Astrocyte (in vitro differentiated cells and primary cell): Measurements from ENCODE around the gene SEMA4C. TPM values are rescaled to one million over a fixed set of nuclear protein-coding genes. Genes with fewer than 3 reads are reported as not detected.
A peak's percentile ranks its signal among the peaks of the same experiment; 100 is the strongest.

Source experiments
- DNase-seq: peaks from one replicate; pipeline ENCODE4 v3.0.0-alpha.2; 2010; ENCODE audit warnings: low read depth
- FAIRE-seq: peaks from 2 replicates; lab custom pipeline; 2011; peaks lifted over from hg19 to GRCh38; lab: Jason Lieb, UNC
- H2AFZ ChIP-seq: 2 replicates; pipeline ENCODE4 v1.6.0; 2012; ENCODE audit warnings: low read depth, low read length, inconsistent platforms
- H3K27ac ChIP-seq: 2 replicates; pipeline ENCODE4 v1.5.1; 2011; ENCODE audit warnings: low read depth, low read length, inconsistent platforms
- H3K27me3 ChIP-seq: 2 replicates; pipeline ENCODE4 v1.6.0; 2011; ENCODE audit warnings: low read length, inconsistent platforms; ENCODE audit not compliant: insufficient read depth
- H3K36me3 ChIP-seq: 2 replicates; pipeline ENCODE4 v1.5.1; 2011; ENCODE audit warnings: low read length, inconsistent platforms; ENCODE audit not compliant: insufficient read depth
- H3K4me1 ChIP-seq: 2 replicates; pipeline ENCODE4 v1.5.1; 2011; ENCODE audit warnings: low read length, inconsistent platforms; ENCODE audit not compliant: insufficient read depth
- H3K4me2 ChIP-seq: 2 replicates; pipeline ENCODE4 v1.6.0; 2012; ENCODE audit warnings: low read length, inconsistent platforms
- H3K4me3 ChIP-seq: 2 replicates; pipeline ENCODE4 v1.5.1; 2011; ENCODE audit warnings: low read depth, mild to moderate bottlenecking, low read length, inconsistent platforms; ENCODE audit not compliant: insufficient read depth
- H3K79me2 ChIP-seq: 2 replicates; pipeline ENCODE4 v1.6.0; 2012; ENCODE audit warnings: mild to moderate bottlenecking, low read length, inconsistent platforms; ENCODE audit not compliant: insufficient read depth
- H3K9ac ChIP-seq: 2 replicates; pipeline ENCODE4 v1.6.0; 2012; ENCODE audit warnings: mild to moderate bottlenecking, low read length, inconsistent platforms
- H3K9me3 ChIP-seq: 2 replicates; pipeline ENCODE4 v1.5.1; 2012; ENCODE audit warnings: low read depth, mild to moderate bottlenecking, low read length, inconsistent platforms; ENCODE audit not compliant: insufficient read depth
- H4K20me1 ChIP-seq: 2 replicates; pipeline ENCODE4 v1.6.0; 2012; ENCODE audit warnings: low read length, inconsistent platforms; ENCODE audit not compliant: insufficient read depth
- H3K27ac Mint-ChIP-seq: one replicate; pipeline ENCODE4 v1.8.0; 2021; ENCODE audit warnings: mild to moderate bottlenecking, mixed read lengths; ENCODE audit not compliant: unreplicated experiment
- H3K27me3 Mint-ChIP-seq: one replicate; pipeline ENCODE4 v1.8.0; 2021; ENCODE audit warnings: low read depth, mixed read lengths; ENCODE audit not compliant: unreplicated experiment
- H3K36me3 Mint-ChIP-seq: one replicate; pipeline ENCODE4 v1.8.0; 2021; ENCODE audit warnings: low read depth, mixed read lengths; ENCODE audit not compliant: unreplicated experiment
- H3K4me1 Mint-ChIP-seq: one replicate; pipeline ENCODE4 v1.8.0; 2021; ENCODE audit warnings: low read depth, mixed read lengths; ENCODE audit not compliant: unreplicated experiment
- H3K4me3 Mint-ChIP-seq: one replicate; pipeline ENCODE4 v1.8.0; 2021; ENCODE audit warnings: mild to moderate bottlenecking, moderate library complexity, mixed read lengths; ENCODE audit not compliant: unreplicated experiment
- H3K9me3 Mint-ChIP-seq: one replicate; pipeline ENCODE4 v1.8.0; 2021; ENCODE audit warnings: mild to moderate bottlenecking, mixed read lengths; ENCODE audit not compliant: unreplicated experiment
- EZH2 ChIP-seq: IDR thresholded peaks from 2 replicates; pipeline ENCODE4 v1.6.1; 2012; ENCODE audit warnings: mild to moderate bottlenecking, low read length, inconsistent platforms; ENCODE audit not compliant: insufficient read depth
- total RNA-seq: library from RNA; stranded (reverse); gene quantifications from 2 replicates; pipeline ENCODE4 v1.2.1, GENCODE V29; 2021
- TF ChIP-seq, protein P1 (sequence below): IDR thresholded peaks from 2 replicates; pipeline ENCODE4 v1.5.1; 2011; ENCODE audit warnings: low read depth, mild to moderate bottlenecking, inconsistent platforms, low read length, moderate library complexity; ENCODE audit not compliant: insufficient read depth

SEMA4C gene
- total RNA-seq, 1 donor from 2014 or later, result 32.8 TPM

DNA sequence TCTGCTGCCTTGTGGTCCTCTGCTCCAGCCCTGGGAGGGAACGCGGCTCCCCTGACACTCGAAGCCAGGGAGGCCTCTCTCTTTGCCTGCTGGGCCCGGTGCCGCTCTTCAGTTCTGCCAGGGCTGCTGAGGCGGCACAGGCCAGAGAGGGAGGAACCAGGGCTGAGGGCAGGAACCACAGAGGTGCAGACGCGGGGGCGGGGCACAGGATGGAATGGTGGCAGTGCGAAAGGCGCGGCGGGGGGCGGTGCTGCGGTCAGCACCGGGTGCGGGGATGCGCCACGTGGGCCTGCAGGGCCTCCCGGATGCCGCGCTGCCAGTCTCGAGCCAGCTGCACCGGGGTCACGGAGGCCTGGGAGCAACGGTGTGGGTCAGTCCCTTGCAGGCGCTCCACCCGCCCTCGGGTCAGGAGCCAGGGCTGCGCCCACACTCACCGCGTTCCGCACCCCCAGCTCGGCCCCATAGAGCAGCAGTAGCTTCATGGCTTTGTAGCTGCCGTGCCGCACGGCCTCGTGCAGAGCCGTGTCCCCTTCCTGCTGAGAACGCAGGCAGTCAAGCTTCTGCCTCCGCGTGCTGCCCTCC, 30.5 kb downstream of the SEMA4C start:
- no peak for FAIRE-seq

GRCh38 chr2:96838345-96839292, 31.3 kb downstream of the SEMA4C start:
- Histone ChIP-seq H2AFZ (no peak overlapping the region), H3K4me3 (no peak overlapping the region), H3K79me2 (no peaks in the 10 kb centered on the region), H4K20me1 (no peaks in the 10 kb centered on the region), H3K9me3 (no peaks in the 10 kb centered on the region), H3K9ac (no peak overlapping the region), H3K27ac (no peak overlapping the region), H3K4me1 (peaks cover 5% of the 10 kb centered on the region), H3K36me3 (no peaks in the 10 kb centered on the region), H3K27me3 (no peaks in the 10 kb centered on the region), H3K4me2 (no peak overlapping the region)
- Mint-ChIP-seq H3K27ac (no peak overlapping the region), H3K4me3 (no peak overlapping the region), H3K36me3 (peaks cover 13% of the 10 kb centered on the region), H3K4me1 (no peaks in the 10 kb centered on the region), H3K9me3 (no peaks in the 10 kb centered on the region), H3K27me3 (no peaks in the 10 kb centered on the region)
- DNase-seq (no peak), FAIRE-seq (no peak)
- TF ChIP-seq, protein P1, sequence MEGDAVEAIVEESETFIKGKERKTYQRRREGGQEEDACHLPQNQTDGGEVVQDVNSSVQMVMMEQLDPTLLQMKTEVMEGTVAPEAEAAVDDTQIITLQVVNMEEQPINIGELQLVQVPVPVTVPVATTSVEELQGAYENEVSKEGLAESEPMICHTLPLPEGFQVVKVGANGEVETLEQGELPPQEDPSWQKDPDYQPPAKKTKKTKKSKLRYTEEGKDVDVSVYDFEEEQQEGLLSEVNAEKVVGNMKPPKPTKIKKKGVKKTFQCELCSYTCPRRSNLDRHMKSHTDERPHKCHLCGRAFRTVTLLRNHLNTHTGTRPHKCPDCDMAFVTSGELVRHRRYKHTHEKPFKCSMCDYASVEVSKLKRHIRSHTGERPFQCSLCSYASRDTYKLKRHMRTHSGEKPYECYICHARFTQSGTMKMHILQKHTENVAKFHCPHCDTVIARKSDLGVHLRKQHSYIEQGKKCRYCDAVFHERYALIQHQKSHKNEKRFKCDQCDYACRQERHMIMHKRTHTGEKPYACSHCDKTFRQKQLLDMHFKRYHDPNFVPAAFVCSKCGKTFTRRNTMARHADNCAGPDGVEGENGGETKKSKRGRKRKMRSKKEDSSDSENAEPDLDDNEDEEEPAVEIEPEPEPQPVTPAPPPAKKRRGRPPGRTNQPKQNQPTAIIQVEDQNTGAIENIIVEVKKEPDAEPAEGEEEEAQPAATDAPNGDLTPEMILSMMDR, result no peak
- TF ChIP-seq EZH2, result no peak

More for the DNA sequence above, 30.5 kb downstream of the SEMA4C start:
- Histone ChIP-seq H3K4me1 (peaks cover 5% of the 10 kb centered on the region), H3K9me3 (no peaks in the 10 kb centered on the region), H2AFZ (no peak overlapping the region), H4K20me1 (no peaks in the 10 kb centered on the region), H3K27ac (no peak overlapping the region), H3K4me2 (peak overlapping the region; percentile 5), H3K79me2 (no peaks in the 10 kb centered on the region), H3K27me3 (no peaks in the 10 kb centered on the region), H3K9ac (no peak overlapping the region), H3K36me3 (no peaks in the 10 kb centered on the region), H3K4me3 (no peak overlapping the region)
- peaks cover 13% of the 10 kb centered on the region for H3K36me3 Mint-ChIP-seq
- no peaks in the 10 kb centered on the region for H3K9me3 Mint-ChIP-seq
- no peak overlapping the region for H3K4me3 Mint-ChIP-seq
- no peak for DNase-seq
- H3K4me1 Mint-ChIP-seq, result no peaks in the 10 kb centered on the region
- H3K27me3 Mint-ChIP-seq, result no peaks in the 10 kb centered on the region
- no peak overlapping the region for H3K27ac Mint-ChIP-seq
- TF ChIP-seq EZH2, result no peak
- TF ChIP-seq, protein P1, result no peak

GRCh38 chr2:96837575-96837974, 32.3 kb downstream of the SEMA4C start:
- H3K36me3 Mint-ChIP-seq, result peaks cover 11% of the 10 kb centered on the region
- FAIRE-seq (no peak), DNase-seq (no peak)
- TF ChIP-seq EZH2, result no peak
- Histone ChIP-seq H3K4me3 (no peak overlapping the region), H3K27ac (no peak overlapping the region), H3K9ac (no peak overlapping the region), H3K27me3 (no peaks in the 10 kb centered on the region), H3K4me1 (peaks cover 9% of the 10 kb centered on the region), H3K9me3 (no peaks in the 10 kb centered on the region), H3K4me2 (no peak overlapping the region), H4K20me1 (no peaks in the 10 kb centered on the region), H3K79me2 (no peaks in the 10 kb centered on the region), H2AFZ (no peak overlapping the region), H3K36me3 (no peaks in the 10 kb centered on the region)
- no peaks in the 10 kb centered on the region for H3K9me3 Mint-ChIP-seq
- H3K4me3 Mint-ChIP-seq, result no peak overlapping the region
- H3K27me3 Mint-ChIP-seq, result no peaks in the 10 kb centered on the region
- H3K27ac Mint-ChIP-seq, result no peak overlapping the region
- peaks cover 8% of the 10 kb centered on the region for H3K4me1 Mint-ChIP-seq
